ENCODE data around the gene RILPL1. TPM values are rescaled to one million over a fixed set of nuclear protein-coding genes. Genes with fewer than 3 reads are reported as not detected.
"Not testable (repeated sequence)": the region's sequence is repeated elsewhere in the genome, so short reads cannot be mapped to it uniquely, and the experiment has no call there.

The RILPL1 gene
- total RNA-seq, 2 experiments from 2014 or later: 2.2 to 2.9 TPM

GRCh38 chr12:123436017-123436964, 97.2 kb downstream of the RILPL1 start, which contains the start of gene RILPL2:
RILPL2 (minus strand) TSS chr12:123436684; CDS start chr12:123436420, 264 bp downstream.
- DNase-seq: peak; percentile 92
- peak; percentile 82 for ATAC-seq (ENCODE audit: low read depth)
- H3K27me3 Mint-ChIP-seq: no peaks in the 10 kb centered on the region
- peak within 1 kb of the TSS; percentile 99 for H3K4me3 Mint-ChIP-seq
- peaks cover 29% of the 10 kb centered on the region for H3K4me1 Mint-ChIP-seq
- H3K27ac Mint-ChIP-seq: peak within 1 kb of the TSS; percentile 93
- H3K9me3 Mint-ChIP-seq: no peaks in the 10 kb centered on the region
- POLR2A ChIA-PET: interaction anchor here (0.6 to 3.7 kb wide), 6 partner anchors 9 to 308 kb away, joined by 3 to 19 read pairs (median 5); partner anchors contain the start of genes DDX55, MPHOSPH9 and MTRFR
- peaks cover 3% of the 10 kb centered on the region for H3K36me3 Mint-ChIP-seq

DNA sequence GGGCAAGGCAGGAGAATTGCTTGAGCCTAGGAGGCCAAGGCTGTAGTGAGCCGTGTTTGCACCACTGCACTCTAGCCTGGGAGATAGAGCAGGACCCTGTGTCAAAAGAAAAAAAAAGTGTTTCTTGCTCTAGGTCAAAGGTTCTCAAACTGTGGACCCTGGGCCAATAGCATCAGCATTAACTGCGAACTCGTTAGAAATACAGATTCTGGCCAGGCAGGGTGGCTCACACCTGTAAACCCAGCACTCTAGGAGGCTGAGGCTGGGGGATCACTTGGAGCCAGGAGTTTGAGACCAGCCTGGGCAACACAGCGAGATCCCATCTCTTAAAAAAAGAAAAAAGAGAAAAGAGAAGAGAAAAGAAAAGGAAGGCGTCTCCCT, 97.9 kb downstream of the RILPL1 start:
- Mint-ChIP-seq H3K27ac (peak overlapping the region; percentile 93), H3K4me3 (peak overlapping the region; percentile 99), H3K4me1 (peaks cover 33% of the 10 kb centered on the region), H3K27me3 (no peaks in the 10 kb centered on the region), H3K9me3 (no peaks in the 10 kb centered on the region), H3K36me3 (peaks cover 3% of the 10 kb centered on the region)
- POLR2A ChIA-PET: interaction anchor here (0.6 to 3.7 kb wide), 6 partner anchors 8 to 307 kb away, joined by 3 to 19 read pairs (median 5); partner anchors contain the start of genes DDX55, MPHOSPH9 and MTRFR
- DNase-seq: no peak
- no peak for ATAC-seq (ENCODE audit: low read depth)

DNA sequence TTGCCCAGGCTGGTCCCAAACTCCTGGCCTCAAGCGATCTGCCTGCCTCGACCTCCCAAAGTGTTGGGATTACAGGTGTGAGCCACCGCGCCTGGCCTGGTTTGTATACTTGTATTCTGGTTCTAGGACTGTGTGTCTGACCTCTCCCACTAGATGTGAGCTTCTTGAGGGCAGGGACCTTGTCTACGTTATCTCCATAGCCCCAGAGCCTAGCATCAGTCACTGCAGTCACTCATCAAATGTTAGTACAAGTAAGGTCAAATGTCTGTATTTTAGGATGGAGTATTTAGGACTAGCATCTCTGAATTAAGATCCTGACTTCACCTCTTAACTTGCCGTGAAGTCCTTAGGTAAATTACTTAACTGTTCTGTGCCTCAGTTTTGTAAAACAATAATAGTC, 99.9 kb downstream of the RILPL1 start:
- Mint-ChIP-seq H3K27ac (peak overlapping the region; percentile 23), H3K4me1 (peaks cover 38% of the 10 kb centered on the region), H3K36me3 (peaks cover 14% of the 10 kb centered on the region), H3K4me3 (peak overlapping the region; percentile 54), H3K27me3 (no peaks in the 10 kb centered on the region), H3K9me3 (no peaks in the 10 kb centered on the region)
- POLR2A ChIA-PET: interaction anchor here (1.0 to 2.4 kb wide), 2 partner anchors 15 to 25 kb away, joined by 3 to 6 read pairs; partner anchors contain the start of gene SNRNP35
- ATAC-seq (ENCODE audit: low read depth) (no peak), DNase-seq (no peak)

GRCh38 chr12:123431951-123432817, 101.3 kb downstream of the RILPL1 start:
- H3K4me1 Mint-ChIP-seq: peaks cover 43% of the 10 kb centered on the region
- not testable (repeated sequence) for H3K9me3 Mint-ChIP-seq; DNase-seq; H3K27me3 Mint-ChIP-seq; ATAC-seq (ENCODE audit: low read depth)
- H3K27ac Mint-ChIP-seq: peak overlapping the region; percentile 55
- peak overlapping the region; percentile 60 for H3K4me3 Mint-ChIP-seq
- peaks cover 14% of the 10 kb centered on the region for H3K36me3 Mint-ChIP-seq
- POLR2A ChIA-PET: interaction anchor here (0.7 to 2.4 kb wide), 4 partner anchors 17 to 151 kb away, joined by 3 to 6 read pairs (median 4); partner anchors contain the start of gene SNRNP35

DNA sequence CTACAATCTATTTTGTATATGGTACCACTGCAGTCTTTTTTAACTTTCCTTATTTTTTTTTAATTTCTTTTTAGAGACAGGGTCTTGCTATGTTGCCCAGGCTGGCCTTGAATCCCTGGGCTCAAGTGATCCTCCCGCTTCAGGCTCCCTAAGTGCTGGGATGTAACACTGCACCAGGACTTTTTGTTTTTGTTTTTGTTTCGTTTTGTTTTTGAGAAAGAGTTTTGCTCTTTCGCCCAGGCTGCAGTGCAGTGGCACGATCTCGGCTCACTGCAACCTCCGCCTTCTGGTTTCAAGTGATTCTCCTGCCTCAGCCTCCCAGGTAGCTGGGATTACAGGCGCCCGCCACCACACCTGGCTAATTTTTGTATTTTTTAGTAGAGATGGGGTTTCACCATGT, 104.4 kb downstream of the RILPL1 start:
- Mint-ChIP-seq H3K4me1 (peaks cover 33% of the 10 kb centered on the region), H3K36me3 (peaks cover 22% of the 10 kb centered on the region), H3K27ac (peak overlapping the region; percentile 56)
- H3K27me3 Mint-ChIP-seq; DNase-seq; ATAC-seq (ENCODE audit: low read depth); H3K4me3 Mint-ChIP-seq; H3K9me3 Mint-ChIP-seq: not testable (repeated sequence)
- POLR2A ChIA-PET: interaction anchor here (0.5 kb wide), 1 partner anchor 17 kb away, joined by 3 read pairs; no protein-coding TSS in a partner anchor

GRCh38 chr12:123428591-123428990, 104.9 kb downstream of the RILPL1 start:
- Mint-ChIP-seq H3K9me3 (no peaks in the 10 kb centered on the region), H3K36me3 (peaks cover 27% of the 10 kb centered on the region), H3K27me3 (no peaks in the 10 kb centered on the region), H3K27ac (peak overlapping the region; percentile 82), H3K4me1 (peaks cover 30% of the 10 kb centered on the region), H3K4me3 (no peak overlapping the region)
- ATAC-seq (ENCODE audit: low read depth) (no peak), DNase-seq (no peak)
- POLR2A ChIA-PET: interaction anchor here (0.5 kb wide), 1 partner anchor 18 kb away, joined by 3 read pairs; no protein-coding TSS in a partner anchor

- Mint-ChIP-seq H3K27ac (peak overlapping the region; percentile 82), H3K9me3 (no peaks in the 10 kb centered on the region), H3K36me3 (peaks cover 33% of the 10 kb centered on the region), H3K4me1 (peaks cover 20% of the 10 kb centered on the region), H3K4me3 (peak overlapping the region; percentile 37), H3K27me3 (no peaks in the 10 kb centered on the region)
- ATAC-seq (ENCODE audit: low read depth) (peak; percentile 85), DNase-seq (no peak)
- POLR2A ChIA-PET: interaction anchor here (0.8 to 1.5 kb wide), 5 partner anchors 9 to 64 kb away, joined by 3 to 9 read pairs (median 5); partner anchors contain the start of genes KMT5A and RILPL2
These were observed 106.3 kb downstream of the RILPL1 start for GRCh38 chr12:123427036-123427769.

GRCh38 chr12:123421314-123421713, 112.2 kb downstream of the RILPL1 start:
- Mint-ChIP-seq H3K27me3 (no peaks in the 10 kb centered on the region), H3K27ac (no peak overlapping the region), H3K36me3 (peaks cover 30% of the 10 kb centered on the region), H3K4me1 (no peaks in the 10 kb centered on the region), H3K4me3 (no peak overlapping the region), H3K9me3 (no peaks in the 10 kb centered on the region)
- ATAC-seq (ENCODE audit: low read depth): no peak
- POLR2A ChIA-PET: interaction anchor here (0.5 to 0.7 kb wide), 2 partner anchors 14 to 39 kb away, joined by 3 to 8 read pairs; no protein-coding TSS in a partner anchor
- DNase-seq: no peak

Small RNA genes within 50 kb of the gene (microRNA-seq; reads per million reads assigned to microRNA genes)
- not detected for gene MIR3908

Other genes starting within 250 kb of the RILPL1 start
- 10 to 100 TPM; 40.7 to 41.1 TPM for gene SBNO1, start 168.9 kb downstream of the RILPL1 start, total RNA-seq
- 10 to 100 TPM; 64.5 to 69.4 TPM for gene KMT5A, start 149.6 kb downstream of the RILPL1 start, total RNA-seq
- gene RILPL2, start 97.0 kb downstream of the RILPL1 start, total RNA-seq: 1 to 10 TPM; 5.3 to 5.5 TPM
- 10 to 100 TPM; 32.3 to 33.9 TPM for gene SNRNP35, start 75.6 kb downstream of the RILPL1 start, total RNA-seq
- gene TMED2, start 50.8 kb upstream of the RILPL1 start, total RNA-seq: 100 to 1,000 TPM; 109 to 127 TPM
- 10 to 100 TPM; 34.5 to 39.3 TPM for gene DDX55, start 68.4 kb upstream of the RILPL1 start, total RNA-seq
- gene EIF2B1, start 100.0 kb upstream of the RILPL1 start, total RNA-seq: 10 to 100 TPM; 56.8 to 62.8 TPM
- gene GTF2H3, start 100.1 kb upstream of the RILPL1 start, total RNA-seq: 10 to 100 TPM; 35.8 to 36.7 TPM
- 1 to 10 TPM; 3.8 to 4.1 TPM for gene TCTN2, start 137.4 kb upstream of the RILPL1 start, total RNA-seq
- 10 to 100 TPM; 52.1 to 54.4 TPM for gene ATP6V0A2, start 178.6 kb upstream of the RILPL1 start, total RNA-seq
- gene DNAH10, start 228.6 kb upstream of the RILPL1 start, total RNA-seq: under 1 TPM; 0.28 to 0.34 TPM

Measured in activated naive CD8-positive, alpha-beta T cell treated with anti-CD3 and anti-CD28 coated beads, Interleukin-2, amount 10 ng/mL, durations not matched to agents 7 days and 5 days (primary cell).